VCaP (cell line): ENCODE results near the gene GABRB1.

Source experiments
- H3K27ac ChIP-seq: fragments of 450-650 bp; 2 replicates; pipeline ENCODE4 v1.5.1; 2017
- CTCF ChIP-seq: fragments of 450-650 bp; conservative IDR thresholded peaks from 2 replicates; pipeline ENCODE4 v1.5.1; 2017; ENCODE audit warnings: mild to moderate bottlenecking, moderate library complexity

The GABRB1 gene

GRCh38 chr4:47000406-47000805 lies 31.0 kb upstream of the GABRB1 start:
- TF ChIP-seq CTCF = no peak
- no peak overlapping the region for H3K27ac ChIP-seq

- TF ChIP-seq CTCF = peak; percentile 68
- H3K27ac ChIP-seq = no peak overlapping the region
These were observed 28.8 kb upstream of the GABRB1 start for GRCh38 chr4:47002580-47002979.

- TF ChIP-seq CTCF = no peak
- H3K27ac ChIP-seq = no peak overlapping the region
These were observed 20.9 kb upstream of the GABRB1 start for GRCh38 chr4:47010347-47010911.

GRCh38 chr4:47010912-47011446 lies 20.4 kb upstream of the GABRB1 start:
- TF ChIP-seq CTCF = no peak
- no peak overlapping the region for H3K27ac ChIP-seq

- no peak for TF ChIP-seq CTCF
- no peak overlapping the region for H3K27ac ChIP-seq
These were observed 18.7 kb upstream of the GABRB1 start for GRCh38 chr4:47012676-47013075.

GRCh38 chr4:47013373-47013772 lies 18.0 kb upstream of the GABRB1 start:
- H3K27ac ChIP-seq = no peak overlapping the region

GRCh38 chr4:47017081-47017480 lies 14.3 kb upstream of the GABRB1 start:
- no peak for TF ChIP-seq CTCF
- no peak overlapping the region for H3K27ac ChIP-seq

More at GRCh38 chr4:47013373-47013772, 18.0 kb upstream of the GABRB1 start:
- no peak for TF ChIP-seq CTCF
